ENCODE measurements around the gene BTD.

BTD gene

GRCh38 chr3:15664144-15664543 lies 62.6 kb downstream of the BTD start:
- no peaks in the 10 kb centered on the region for H3K27me3 ChIP-seq (ENCODE audit: insufficient read depth, poor library complexity, severe bottlenecking)
- no peak for DNase-seq (ENCODE audit: low read depth in 1 of 2, low spot score in 1 of 2)
- H3K4me3 ChIP-seq (replicated peaks; ENCODE audit: insufficient read depth, low read length) = no peak overlapping the region
- TF ChIP-seq CTCF (IDR thresholded peaks at IDR 0.05; ENCODE audit: insufficient read depth, low read length) = no peak
- H3K27ac ChIP-seq (replicated peaks) = no peak overlapping the region

GRCh38 chr3:15665510-15666150 lies 64.1 kb downstream of the BTD start:
- TF ChIP-seq REST (IDR thresholded peaks at IDR 0.05; ENCODE audit: insufficient replicate concordance, low read depth) (no peak), CTCF (IDR thresholded peaks at IDR 0.05; ENCODE audit: insufficient read depth, low read length) (no peak), SPI1 (IDR thresholded peaks at IDR 0.05; ENCODE audit: borderline replicate concordance, low read depth) (no peak), GABPA (IDR thresholded peaks at IDR 0.05; ENCODE audit: low read depth) (no peak), POLR2AphosphoS5 (IDR thresholded peaks at IDR 0.05; ENCODE audit: low read depth) (no peak)
- H3K27ac ChIP-seq (replicated peaks) = no peak overlapping the region
- H3K4me3 ChIP-seq (replicated peaks; ENCODE audit: insufficient read depth, low read length) = no peak overlapping the region
- no peaks in the 10 kb centered on the region for H3K27me3 ChIP-seq (ENCODE audit: insufficient read depth, poor library complexity, severe bottlenecking)
- no peak for DNase-seq (ENCODE audit: low read depth in 1 of 2, low spot score in 1 of 2)

- Histone ChIP-seq H3K27ac (replicated peaks) (no peak overlapping the region), H3K27me3 (ENCODE audit: insufficient read depth, poor library complexity, severe bottlenecking) (no peaks in the 10 kb centered on the region), H3K4me3 (replicated peaks; ENCODE audit: insufficient read depth, low read length) (no peak overlapping the region)
- DNase-seq (ENCODE audit: low read depth in 1 of 2, low spot score in 1 of 2) = no peak
- TF ChIP-seq POLR2AphosphoS5 (IDR thresholded peaks at IDR 0.05; ENCODE audit: low read depth) (no peak), GABPA (IDR thresholded peaks at IDR 0.05; ENCODE audit: low read depth) (no peak), REST (IDR thresholded peaks at IDR 0.05; ENCODE audit: insufficient replicate concordance, low read depth) (no peak), SPI1 (IDR thresholded peaks at IDR 0.05; ENCODE audit: borderline replicate concordance, low read depth) (no peak), CTCF (IDR thresholded peaks at IDR 0.05; ENCODE audit: insufficient read depth, low read length) (no peak)
Measured at GRCh38 chr3:15666277-15666676, 64.7 kb downstream of the BTD start.

GRCh38 chr3:15667484-15667883 lies 65.9 kb downstream of the BTD start:
- Histone ChIP-seq H3K27me3 (ENCODE audit: insufficient read depth, poor library complexity, severe bottlenecking) (no peaks in the 10 kb centered on the region), H3K4me3 (replicated peaks; ENCODE audit: insufficient read depth, low read length) (no peak overlapping the region), H3K27ac (replicated peaks) (no peak overlapping the region)
- no peak for TF ChIP-seq POLR2AphosphoS5 (IDR thresholded peaks at IDR 0.05; ENCODE audit: low read depth)
- TF ChIP-seq SPI1 (IDR thresholded peaks at IDR 0.05; ENCODE audit: borderline replicate concordance, low read depth) = no peak
- TF ChIP-seq CTCF (IDR thresholded peaks at IDR 0.05; ENCODE audit: insufficient read depth, low read length) = no peak
- TF ChIP-seq REST (IDR thresholded peaks at IDR 0.05; ENCODE audit: insufficient replicate concordance, low read depth) = no peak
- no peak for TF ChIP-seq GABPA (IDR thresholded peaks at IDR 0.05; ENCODE audit: low read depth)
- DNase-seq (ENCODE audit: low read depth in 1 of 2, low spot score in 1 of 2) = no peak

All from HL-60 (cell line).